ENCODE data around the gene PPARGC1A.

GRCh38 chr4:23899565-23899964, 9.7 kb upstream of the PPARGC1A start:
- TF ChIP-seq, protein P1, sequence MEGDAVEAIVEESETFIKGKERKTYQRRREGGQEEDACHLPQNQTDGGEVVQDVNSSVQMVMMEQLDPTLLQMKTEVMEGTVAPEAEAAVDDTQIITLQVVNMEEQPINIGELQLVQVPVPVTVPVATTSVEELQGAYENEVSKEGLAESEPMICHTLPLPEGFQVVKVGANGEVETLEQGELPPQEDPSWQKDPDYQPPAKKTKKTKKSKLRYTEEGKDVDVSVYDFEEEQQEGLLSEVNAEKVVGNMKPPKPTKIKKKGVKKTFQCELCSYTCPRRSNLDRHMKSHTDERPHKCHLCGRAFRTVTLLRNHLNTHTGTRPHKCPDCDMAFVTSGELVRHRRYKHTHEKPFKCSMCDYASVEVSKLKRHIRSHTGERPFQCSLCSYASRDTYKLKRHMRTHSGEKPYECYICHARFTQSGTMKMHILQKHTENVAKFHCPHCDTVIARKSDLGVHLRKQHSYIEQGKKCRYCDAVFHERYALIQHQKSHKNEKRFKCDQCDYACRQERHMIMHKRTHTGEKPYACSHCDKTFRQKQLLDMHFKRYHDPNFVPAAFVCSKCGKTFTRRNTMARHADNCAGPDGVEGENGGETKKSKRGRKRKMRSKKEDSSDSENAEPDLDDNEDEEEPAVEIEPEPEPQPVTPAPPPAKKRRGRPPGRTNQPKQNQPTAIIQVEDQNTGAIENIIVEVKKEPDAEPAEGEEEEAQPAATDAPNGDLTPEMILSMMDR (IDR thresholded peaks at IDR 0.05) = no peak
- TF ChIP-seq EP300 (IDR thresholded peaks at IDR 0.05) = no peak

Data from ovary (tissue), 3 donors.